Measurements from ENCODE around the gene H2BK1.

H2BK1 gene

GRCh38 chr7:151175047-151175792 is 35.1 kb downstream of the H2BK1 start:
- no peak for DNase-seq

GRCh38 chr7:151174246-151175046 is 35.8 kb downstream of the H2BK1 start:
- DNase-seq = no peak

GRCh38 chr7:151173386-151174245 is 36.7 kb downstream of the H2BK1 start:
- no peak for DNase-seq

GRCh38 chr7:151172273-151173141 is 37.8 kb downstream of the H2BK1 start:
- DNase-seq = no peak

GRCh38 chr7:151168787-151169162 is 41.5 kb downstream of the H2BK1 start:
- DNase-seq = no peak

- DNase-seq = no peak
Measured at GRCh38 chr7:151168003-151168786, 42.1 kb downstream of the H2BK1 start.

- DNase-seq = no peak
Measured at GRCh38 chr7:151167197-151167961, 42.9 kb downstream of the H2BK1 start, which contains the start of gene GBX1. Gene GBX1 (minus strand): TSS chr7:151167694. CDS start chr7:151167548, 146 bp downstream.

- no peak for DNase-seq
Measured at GRCh38 chr7:151166629-151167196, 43.6 kb downstream of the H2BK1 start.

GRCh38 chr7:151161757-151162156 is 48.5 kb downstream of the H2BK1 start:
- DNase-seq = no peak

Data from SIG-M5 (cell line).